Measurements from ENCODE around the gene CFAP52.

DNA sequence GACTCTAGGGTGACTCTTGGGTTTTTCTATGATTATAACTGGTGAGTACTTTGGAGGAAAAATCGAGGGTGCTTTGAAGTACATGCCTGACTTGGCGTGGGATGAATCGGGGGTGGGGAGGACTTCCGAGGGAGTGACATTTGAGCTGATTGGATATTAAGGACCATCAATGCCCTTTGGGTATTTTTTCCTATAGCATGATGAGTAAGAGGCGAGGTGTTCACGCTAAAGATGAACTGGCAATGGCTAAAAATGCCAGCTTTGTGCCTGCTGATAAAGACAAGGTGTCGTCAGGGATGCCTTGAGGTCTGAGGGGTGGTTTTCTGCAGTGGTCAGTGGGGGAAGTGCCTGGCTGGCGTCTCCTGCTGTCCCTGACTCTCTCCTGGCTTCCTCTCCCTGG, 94.2 kb downstream of the CFAP52 start:
- TF ChIP-seq POLR2A (IDR thresholded peaks at IDR 0.05), result no peak
- TF ChIP-seq, protein P1, sequence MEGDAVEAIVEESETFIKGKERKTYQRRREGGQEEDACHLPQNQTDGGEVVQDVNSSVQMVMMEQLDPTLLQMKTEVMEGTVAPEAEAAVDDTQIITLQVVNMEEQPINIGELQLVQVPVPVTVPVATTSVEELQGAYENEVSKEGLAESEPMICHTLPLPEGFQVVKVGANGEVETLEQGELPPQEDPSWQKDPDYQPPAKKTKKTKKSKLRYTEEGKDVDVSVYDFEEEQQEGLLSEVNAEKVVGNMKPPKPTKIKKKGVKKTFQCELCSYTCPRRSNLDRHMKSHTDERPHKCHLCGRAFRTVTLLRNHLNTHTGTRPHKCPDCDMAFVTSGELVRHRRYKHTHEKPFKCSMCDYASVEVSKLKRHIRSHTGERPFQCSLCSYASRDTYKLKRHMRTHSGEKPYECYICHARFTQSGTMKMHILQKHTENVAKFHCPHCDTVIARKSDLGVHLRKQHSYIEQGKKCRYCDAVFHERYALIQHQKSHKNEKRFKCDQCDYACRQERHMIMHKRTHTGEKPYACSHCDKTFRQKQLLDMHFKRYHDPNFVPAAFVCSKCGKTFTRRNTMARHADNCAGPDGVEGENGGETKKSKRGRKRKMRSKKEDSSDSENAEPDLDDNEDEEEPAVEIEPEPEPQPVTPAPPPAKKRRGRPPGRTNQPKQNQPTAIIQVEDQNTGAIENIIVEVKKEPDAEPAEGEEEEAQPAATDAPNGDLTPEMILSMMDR (IDR thresholded peaks at IDR 0.05), result no peak
